Fibroblast of the conjunctiva (primary cell): ENCODE data around the gene GID8.

ENCODE experiments used
- DNase-seq: peaks from one replicate; pipeline ENCODE4 v3.0.0-alpha.2; 2010; ENCODE audit warnings: low read depth

Gene GID8

GRCh38 chr20:62986257-62986800, 48.4 kb downstream of the GID8 start:
- DNase-seq = no peak

- no peak for DNase-seq
These were observed 49.2 kb downstream of the GID8 start for GRCh38 chr20:62987114-62987513.

GRCh38 chr20:62989201-62989601, 51.3 kb downstream of the GID8 start:
- DNase-seq = no peak

- DNase-seq = no peak
These were observed 52.4 kb downstream of the GID8 start for GRCh38 chr20:62990306-62990825.

- DNase-seq = no peak
These were observed 53.4 kb downstream of the GID8 start for GRCh38 chr20:62991196-62991807.

- DNase-seq = no peak
These were observed 53.9 kb downstream of the GID8 start for GRCh38 chr20:62991863-62992262.

GRCh38 chr20:62993856-62994494, 56.0 kb downstream of the GID8 start:
- DNase-seq = no peak

GRCh38 chr20:62994869-62995281, 56.9 kb downstream of the GID8 start:
- no peak for DNase-seq

GRCh38 chr20:62995481-62995880, 57.5 kb downstream of the GID8 start:
- DNase-seq = no peak

GRCh38 chr20:62995898-62996595, 58.1 kb downstream of the GID8 start:
- DNase-seq = no peak

GRCh38 chr20:62996596-62996982, 58.6 kb downstream of the GID8 start:
- no peak for DNase-seq

GRCh38 chr20:62997417-62998035, 59.6 kb downstream of the GID8 start:
- no peak for DNase-seq
